Measurements from ENCODE around the gene FUT8.
A peak's percentile ranks its signal among the peaks of the same experiment; 100 is the strongest.
"Not testable (repeated sequence)": the region's sequence is repeated elsewhere in the genome, so short reads cannot be mapped to it uniquely, and the experiment has no call there.

FUT8 gene

GRCh38 chr14:65627315-65627714, 214.8 kb downstream of the FUT8 start:
- no peak for DNase-seq

GRCh38 chr14:65628664-65629063, 216.1 kb downstream of the FUT8 start:
- DNase-seq = no peak

- no peak for DNase-seq
Measured at GRCh38 chr14:65631040-65631439, 218.5 kb downstream of the FUT8 start.

GRCh38 chr14:65632487-65632886, 220.0 kb downstream of the FUT8 start:
- no peak for DNase-seq

DNA sequence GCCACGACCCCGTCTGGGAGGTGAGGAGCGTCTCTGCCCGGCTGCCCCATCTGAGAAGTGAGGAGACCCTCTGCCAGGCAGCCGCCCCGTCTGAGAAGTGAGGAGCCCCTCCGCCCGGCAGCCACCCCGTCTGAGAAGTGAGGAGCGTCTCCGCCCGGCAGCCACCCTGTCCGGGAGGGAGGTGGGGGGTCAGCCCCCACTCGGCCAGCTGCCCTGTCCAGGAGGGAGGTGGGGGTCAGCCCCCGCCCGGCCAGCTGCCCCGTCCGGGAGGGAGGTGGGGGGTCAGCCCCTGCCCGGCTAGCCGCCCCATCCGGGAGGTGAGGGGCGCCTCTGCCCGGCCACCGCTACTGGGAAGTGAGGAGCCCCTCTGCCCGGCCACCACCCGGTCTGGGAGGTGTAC, 221.1 kb downstream of the FUT8 start:
- DNase-seq = not testable (repeated sequence)

- peak; percentile 78 for DNase-seq
Measured at GRCh38 chr14:65637780-65638179, 225.2 kb downstream of the FUT8 start.

DNA sequence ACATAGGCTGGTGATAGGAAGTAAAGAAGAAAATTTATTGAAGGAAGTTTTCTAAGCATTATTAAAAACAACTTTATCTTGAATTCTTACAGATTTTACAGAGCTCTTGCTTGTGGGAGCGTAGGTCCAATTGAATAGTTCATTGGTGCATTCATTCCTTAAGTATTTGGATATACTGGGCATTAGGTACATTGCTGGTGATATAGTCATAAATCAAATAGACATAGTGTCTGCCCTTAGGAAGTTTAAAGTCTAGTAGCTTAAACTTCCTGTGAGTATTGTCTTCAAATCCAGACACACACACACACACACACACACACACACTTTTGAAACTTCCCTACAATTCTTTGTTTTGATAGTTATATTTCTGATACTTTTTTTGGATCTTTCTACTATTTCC, 226.7 kb downstream of the FUT8 start:
- no peak for DNase-seq

GRCh38 chr14:65650826-65651225, 238.3 kb downstream of the FUT8 start:
- DNase-seq = no peak

DNA sequence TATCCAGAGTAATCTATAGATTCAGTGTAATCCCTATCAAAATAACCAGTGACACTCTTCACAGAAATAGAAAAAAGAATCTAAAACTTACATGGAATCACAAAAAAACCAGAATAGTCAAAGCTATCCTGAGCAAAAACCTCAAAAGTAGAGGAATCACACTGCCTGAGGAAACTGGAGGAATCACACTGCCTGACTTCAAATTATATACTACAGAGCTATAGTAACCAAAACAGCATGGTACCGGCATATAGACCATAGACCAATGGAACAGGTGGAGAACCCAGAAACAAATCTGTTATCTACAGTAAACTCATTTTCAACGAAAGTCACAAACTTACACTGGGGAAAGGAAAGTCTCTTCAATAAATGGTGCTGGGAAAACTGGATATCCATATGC, 244.0 kb downstream of the FUT8 start:
- no peak for DNase-seq

- no peak for DNase-seq
Measured at GRCh38 chr14:65658202-65658601, 245.7 kb downstream of the FUT8 start.

- no peak for DNase-seq
Measured at GRCh38 chr14:65661865-65662264, 249.3 kb downstream of the FUT8 start.

GRCh38 chr14:65664436-65664835, 251.9 kb downstream of the FUT8 start:
- no peak for DNase-seq

DNA sequence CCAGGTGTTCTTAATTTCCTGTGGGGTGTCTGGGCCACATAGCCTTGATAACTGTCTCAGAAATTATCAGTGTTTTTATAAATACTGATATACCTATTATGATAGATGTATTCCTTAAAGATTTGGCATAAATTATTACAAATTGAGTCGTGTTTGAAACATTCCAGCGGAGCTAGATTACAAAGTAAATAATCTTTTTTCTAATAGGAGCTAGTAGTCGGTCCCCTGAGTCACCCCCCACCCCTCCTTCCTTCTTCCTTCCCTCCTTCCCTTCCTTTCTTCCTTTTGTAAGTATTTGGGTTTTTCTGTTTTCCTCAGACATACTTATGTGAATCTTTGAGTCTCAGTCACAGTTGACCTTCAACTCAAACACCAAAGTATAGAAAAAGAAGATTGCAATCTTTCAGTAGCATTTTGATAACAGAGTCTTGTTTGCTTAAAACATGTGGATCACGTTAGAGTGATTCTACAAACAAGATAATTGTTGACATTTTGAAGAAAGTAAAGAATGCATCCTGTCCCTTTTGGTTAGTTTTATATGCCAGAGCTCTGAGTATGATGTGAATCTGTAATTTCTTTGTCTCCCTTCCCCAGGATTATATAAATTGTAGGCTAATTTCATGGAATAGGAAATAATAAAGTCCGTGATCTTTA, 264.0 kb downstream of the FUT8 start:
- no peak for DNase-seq

DNA sequence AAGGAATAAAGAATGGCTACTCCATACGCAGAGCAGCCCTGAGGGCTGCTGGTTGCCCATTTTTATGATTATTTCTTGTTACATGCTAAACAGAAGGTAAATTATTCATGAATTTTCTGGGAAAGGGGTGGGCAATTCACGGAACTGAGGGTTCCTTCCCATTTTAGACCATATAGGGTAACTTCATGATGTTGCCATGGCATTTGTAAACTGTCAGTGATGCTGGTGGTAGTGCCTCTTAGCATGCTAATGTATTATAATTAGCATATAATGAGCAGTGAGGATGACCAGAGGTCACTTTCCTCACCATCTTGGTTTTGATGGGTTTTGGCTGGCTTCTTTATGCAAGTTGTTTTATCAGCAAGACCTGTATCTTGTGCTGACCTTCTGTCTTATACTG, 273.0 kb downstream of the FUT8 start:
- no peak for DNase-seq

- no peak for DNase-seq
Measured at GRCh38 chr14:65686761-65687160, 274.2 kb downstream of the FUT8 start.

- no peak for DNase-seq
Measured at GRCh38 chr14:65689070-65689469, 276.5 kb downstream of the FUT8 start.

DNA sequence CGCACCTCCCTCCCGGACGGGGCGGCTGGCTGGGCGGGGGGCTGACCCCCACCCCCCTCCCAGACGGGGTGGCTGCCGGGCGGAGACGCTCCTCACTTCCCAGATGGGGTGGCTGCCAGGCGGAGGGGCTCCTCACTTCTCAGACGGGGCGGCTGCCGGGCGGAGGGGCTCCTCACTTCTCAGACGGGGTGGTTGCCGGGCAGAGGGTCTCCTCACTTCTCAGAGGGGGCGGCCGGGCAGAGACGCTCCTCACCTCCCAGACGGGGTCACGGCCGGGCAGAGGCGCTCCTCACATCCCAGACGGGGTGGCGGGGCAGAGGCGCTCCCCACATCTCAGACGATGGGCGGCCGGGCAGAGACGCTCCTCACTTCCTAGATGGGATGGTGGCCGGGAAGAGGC, 280.0 kb downstream of the FUT8 start:
- not testable (repeated sequence) for DNase-seq

DNA sequence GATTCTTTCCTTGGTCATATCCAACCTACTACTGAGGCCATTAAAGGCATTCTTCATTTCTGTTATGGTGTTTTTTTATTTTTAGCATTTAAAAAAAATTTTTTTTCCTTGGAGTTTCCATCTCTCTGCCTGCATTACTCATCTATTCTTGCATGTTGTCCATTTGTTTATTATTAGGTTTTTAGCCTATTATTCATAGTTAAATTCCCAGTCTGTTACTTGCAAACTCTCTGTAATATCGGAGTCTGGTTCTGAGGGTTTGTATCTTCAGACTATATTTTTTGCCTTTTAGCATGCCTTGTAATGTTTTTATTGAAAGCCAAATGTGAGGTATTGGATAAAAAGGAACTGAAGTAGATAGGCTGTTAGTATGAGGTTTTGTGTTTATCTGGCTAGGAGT, 284.3 kb downstream of the FUT8 start:
- DNase-seq = no peak

DNA sequence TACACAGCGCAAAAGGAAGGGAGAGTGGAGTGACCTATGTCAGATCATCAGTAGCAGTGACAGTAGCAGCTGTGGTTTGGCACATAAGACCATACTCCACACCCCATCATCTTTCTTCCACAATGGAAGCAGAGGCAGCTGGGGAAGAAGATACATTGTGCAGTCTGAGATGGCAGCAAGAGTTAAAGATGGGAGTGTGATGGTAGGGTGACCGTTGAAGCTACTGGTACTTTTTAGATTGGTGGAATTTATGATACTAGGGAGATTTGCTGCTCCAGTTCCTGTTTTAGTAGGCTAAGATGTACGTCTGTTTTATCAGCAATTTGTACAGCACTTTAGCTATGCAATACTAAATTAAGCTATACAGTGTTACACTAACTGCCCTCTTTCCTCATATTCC, 291.0 kb downstream of the FUT8 start:
- DNase-seq = no peak

GRCh38 chr14:65703996-65704395, 291.5 kb downstream of the FUT8 start:
- DNase-seq = no peak

DNA sequence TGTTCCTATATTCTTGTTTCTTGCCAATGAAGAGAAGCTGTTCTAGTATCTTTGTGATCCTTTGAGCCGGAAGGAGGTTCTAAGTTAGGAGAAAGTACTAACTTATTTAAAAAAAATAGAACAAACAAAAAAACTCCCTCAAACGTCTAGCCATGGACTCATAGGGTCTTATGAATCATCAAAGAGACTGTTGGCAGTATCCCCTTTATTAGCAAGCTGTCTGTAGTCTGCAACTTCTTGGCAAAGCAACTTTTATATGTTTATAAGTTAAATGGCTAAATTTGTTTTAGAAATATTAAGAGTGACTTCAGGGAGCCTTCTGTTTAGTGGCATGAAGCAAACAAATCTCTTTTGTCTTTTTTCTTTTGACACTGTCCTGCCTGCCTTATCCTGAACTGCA, 291.9 kb downstream of the FUT8 start:
- no peak for DNase-seq

DNA sequence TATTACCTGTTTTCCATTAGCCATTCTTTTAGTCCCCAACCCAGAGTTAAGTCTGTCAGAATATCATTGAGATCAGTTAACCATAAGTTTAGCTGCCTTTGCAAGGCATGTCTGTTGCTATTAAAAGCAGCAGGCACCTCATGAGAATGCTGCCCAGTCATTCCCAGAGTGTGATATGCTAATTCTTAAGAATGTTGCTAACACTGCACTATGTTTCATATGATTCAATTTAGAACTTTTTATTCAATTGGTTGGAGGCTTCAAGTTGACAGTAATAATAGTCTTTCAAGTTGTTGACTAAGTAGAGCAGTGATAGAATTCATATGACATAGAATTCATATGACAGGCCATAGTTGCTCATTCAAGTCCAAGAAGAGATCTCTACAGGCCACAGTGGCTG, 292.3 kb downstream of the FUT8 start:
- no peak for DNase-seq

DNA sequence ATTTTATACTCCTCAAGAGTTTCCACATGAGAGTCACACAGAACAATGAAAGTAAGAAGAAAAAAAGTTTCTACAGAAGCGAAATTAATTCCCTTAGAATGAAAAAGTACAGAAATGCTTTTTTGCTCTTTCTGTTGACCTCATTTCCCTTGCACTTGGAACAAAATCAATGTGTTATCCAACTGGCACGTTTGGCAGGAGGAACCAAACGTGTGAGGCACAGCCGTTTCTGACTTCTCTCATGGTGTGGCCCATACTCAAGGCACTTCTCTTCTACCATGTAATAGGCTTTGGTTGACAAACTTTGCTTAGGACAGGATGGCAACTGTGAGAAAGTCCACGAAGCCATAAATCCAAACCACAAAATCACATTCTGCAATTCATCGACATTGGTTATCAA, 297.0 kb downstream of the FUT8 start:
- DNase-seq = no peak

- not testable (repeated sequence) for DNase-seq
Measured at GRCh38 chr14:65716813-65717212, 304.3 kb downstream of the FUT8 start.

- not testable (repeated sequence) for DNase-seq
Measured at GRCh38 chr14:65717384-65717915, 304.9 kb downstream of the FUT8 start.

All from activated CD8-positive, alpha-beta memory T cell treated with anti-CD3 and anti-CD28 coated beads for 24 hours (primary cell).